NCI-H748 treated with DMSO at 0.1 percent for 48 hours (cell line): ENCODE measurements around the gene CD52.
"Not testable (repeated sequence)": the region's sequence is repeated elsewhere in the genome, so short reads cannot be mapped to it uniquely, and the experiment has no call there.

Experiments used
- DNase-seq: peaks from one replicate; lab custom pipeline; 2025; lab: John Stamatoyannopoulos, UW

CD52 gene

DNA sequence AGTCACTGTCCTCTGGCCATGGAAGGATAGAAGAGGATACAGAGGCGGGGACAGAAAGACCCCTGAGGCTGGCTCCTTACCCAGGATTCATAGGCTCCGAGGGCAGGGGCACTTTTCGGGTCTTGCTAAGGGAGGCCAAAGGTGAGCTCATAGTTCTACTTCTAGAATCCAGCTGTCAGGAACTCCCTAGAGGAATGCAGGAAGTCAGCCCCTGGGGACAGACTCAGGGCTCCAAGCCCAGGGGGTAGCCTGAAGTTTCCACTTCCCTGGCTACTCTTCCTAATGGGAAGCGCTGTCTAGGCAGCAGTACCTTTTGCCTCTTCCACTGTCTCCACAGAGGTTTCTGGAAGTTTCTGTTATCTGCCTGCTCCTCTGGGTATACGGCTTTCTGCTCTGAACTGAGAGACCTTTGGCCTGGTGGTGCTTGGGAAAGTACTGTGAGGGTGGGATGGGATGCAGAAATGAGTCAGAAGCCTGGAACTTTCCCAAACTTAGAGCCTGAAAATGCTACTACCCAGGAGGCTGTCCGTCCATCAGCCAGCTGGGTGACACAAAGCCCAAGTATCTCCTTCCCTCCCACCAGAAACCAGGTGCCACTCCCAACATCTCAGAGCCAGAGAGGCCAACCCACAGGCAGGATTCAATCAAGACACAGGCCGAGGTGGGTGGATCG, 14.9 kb upstream of the CD52 start:
- no peak for DNase-seq

DNA sequence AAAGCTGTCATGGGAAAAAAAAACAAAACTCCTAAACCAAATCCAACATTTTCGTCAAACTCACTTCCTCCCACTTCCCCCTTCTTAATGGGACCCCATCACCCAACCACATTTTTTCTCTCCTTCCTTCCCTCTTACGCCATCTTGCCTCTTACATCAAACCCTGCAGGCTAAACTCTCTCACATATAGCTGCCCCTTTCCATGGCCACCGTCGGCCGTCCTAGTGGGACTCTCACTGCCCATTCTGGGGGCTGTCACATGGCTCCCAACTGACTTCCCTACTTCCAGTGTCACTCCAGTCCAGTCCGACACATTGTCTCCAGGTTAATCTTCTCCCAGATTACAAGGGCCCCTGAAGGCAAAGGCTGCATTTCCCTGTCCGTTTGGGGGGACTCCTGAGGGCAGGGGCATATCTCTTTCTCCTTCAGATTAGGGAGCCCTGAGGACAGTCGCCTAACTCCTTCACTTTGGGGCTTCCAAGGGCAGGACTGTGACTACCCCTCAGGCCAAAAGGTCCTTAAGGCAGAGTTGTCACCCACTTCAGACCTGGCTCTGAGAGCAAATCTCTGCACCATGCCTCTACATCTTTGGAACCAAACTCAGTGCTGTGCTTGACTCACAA, 12.0 kb upstream of the CD52 start:
- DNase-seq = no peak

DNA sequence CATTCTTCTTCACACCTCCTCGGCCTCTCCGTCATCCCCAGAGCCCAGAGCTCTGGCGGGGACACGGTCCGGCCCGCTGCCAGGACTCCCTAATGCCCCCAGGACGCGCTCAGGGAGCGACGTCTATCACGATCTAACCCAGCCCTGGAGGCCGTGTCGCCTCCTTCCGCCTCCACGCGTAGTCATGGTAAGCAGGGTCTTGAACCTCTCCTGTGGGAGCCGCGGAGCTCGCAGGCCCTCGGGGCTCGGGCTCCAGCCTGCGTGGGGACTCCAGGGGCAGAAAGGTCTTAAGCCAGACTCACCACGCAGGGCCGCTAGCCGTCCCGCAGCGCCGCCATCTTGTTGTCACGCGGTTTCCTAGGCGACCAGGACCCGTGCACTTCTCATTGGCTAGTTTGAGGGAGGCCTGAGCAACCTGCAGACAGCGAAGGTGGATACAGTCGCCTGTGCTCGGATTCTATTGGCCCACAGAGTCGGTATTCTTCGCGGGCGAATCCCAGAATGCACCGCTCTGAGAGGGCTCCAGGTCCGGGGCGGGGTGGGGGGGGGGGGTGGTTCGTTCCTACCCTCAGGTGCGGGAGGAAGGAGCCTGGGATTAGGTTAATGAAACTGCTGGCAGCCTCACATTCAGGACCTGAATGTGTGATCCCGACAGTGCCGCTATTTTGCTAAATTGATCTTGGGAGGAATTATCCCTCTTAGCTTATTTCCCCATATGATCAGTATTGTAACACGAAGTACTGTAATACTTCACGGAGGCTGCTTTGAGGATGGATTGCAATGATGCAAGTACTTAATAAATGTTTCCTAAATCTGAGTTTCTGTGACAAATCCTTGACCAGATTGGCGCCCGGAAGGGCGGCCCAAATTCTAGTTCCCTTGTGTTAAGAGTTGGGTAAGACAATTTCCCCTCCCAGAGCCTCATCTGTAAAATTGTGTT, 11.2 kb upstream of the CD52 start, which contains the start of gene UBXN11:
UBXN11 (minus strand) TSS at position 347 of the 940 bp plus-strand sequence. CDS start 3,753 bp downstream, outside the sequence.
- DNase-seq = peak; percentile 81

DNA sequence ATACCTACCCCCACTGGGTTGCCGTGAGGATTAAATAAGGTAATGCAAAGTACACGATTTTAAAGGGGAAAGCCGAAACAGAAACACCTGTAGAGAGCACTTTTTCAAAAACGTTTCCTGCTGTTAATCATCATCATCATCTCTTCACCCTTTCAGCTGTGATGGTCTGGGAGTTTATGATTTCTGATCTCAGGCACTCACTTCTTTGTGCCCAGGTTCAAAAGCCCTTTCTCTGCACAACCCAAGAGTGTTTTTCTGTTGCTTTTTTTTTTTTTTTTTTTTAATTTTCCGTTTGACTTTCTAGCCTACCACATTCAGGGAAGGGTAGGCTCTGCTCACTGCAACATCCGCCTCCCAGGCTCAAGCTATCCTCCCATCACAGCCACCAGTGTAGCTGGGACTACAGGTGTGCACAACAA, 10.4 kb upstream of the CD52 start:
- DNase-seq = no peak

DNA sequence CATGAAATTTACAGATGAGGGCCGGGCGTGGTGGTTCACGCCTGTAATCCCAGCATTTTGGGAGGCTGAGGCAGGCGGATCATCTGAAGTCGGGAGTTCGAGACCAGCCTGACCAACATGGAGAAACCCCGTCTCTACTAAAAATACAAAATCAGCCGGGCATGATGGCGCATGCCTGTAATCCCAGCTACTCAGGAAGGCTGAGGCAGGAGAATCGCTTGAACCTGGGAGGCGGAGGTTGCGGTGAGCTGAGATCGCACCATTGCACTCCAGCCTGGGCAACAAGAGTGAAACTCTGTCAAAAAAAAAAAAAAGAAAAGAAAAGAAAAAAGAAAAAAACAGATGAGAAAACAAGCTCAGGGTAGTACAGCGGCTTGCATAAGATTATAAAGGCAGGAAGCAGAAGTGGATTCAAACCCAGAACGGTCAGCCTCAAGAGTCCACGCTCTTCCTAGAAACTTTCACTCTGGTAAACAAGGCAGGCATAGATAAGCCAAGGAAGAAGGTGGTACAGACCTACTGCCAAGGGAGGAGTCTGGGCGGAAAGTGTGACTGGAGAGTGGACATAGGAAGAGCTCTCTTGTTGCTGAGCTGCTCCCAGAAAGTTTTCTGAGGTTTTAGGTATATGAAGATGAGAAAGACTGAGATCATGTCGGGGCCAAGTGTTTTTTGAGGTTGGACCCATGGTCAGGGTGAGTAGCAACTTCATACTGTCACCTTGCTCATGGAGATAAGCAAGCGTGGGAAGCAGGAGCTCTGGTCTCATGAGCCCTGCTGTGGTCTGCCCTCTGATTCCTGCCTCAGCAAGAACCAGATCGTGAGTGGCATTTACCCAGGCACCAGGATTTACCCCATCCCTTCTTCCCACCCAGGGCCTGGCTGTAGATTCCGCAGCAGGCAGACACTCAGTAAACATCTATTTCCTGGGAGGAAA, 9.5 kb upstream of the CD52 start:
- not testable (repeated sequence) for DNase-seq

DNA sequence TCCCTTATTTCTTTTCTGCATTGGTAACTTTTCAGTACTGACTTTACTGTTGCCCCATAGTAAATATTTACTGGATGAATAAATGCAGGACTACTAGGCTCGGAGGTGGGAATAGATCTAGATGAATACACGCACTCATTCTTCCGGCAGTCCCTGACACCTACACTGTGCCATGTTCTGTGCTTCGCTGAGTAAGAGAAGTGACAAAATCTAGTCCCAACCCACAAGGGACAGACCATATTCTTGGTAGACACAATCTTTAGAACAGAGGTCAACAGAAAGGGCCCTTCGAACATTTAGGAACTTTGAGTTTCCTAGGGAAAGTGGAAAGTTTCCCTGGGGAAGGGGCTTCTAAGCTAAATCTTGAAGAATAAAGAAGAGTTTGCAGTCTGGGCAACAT, 3.3 kb upstream of the CD52 start:
- DNase-seq = no peak

DNA sequence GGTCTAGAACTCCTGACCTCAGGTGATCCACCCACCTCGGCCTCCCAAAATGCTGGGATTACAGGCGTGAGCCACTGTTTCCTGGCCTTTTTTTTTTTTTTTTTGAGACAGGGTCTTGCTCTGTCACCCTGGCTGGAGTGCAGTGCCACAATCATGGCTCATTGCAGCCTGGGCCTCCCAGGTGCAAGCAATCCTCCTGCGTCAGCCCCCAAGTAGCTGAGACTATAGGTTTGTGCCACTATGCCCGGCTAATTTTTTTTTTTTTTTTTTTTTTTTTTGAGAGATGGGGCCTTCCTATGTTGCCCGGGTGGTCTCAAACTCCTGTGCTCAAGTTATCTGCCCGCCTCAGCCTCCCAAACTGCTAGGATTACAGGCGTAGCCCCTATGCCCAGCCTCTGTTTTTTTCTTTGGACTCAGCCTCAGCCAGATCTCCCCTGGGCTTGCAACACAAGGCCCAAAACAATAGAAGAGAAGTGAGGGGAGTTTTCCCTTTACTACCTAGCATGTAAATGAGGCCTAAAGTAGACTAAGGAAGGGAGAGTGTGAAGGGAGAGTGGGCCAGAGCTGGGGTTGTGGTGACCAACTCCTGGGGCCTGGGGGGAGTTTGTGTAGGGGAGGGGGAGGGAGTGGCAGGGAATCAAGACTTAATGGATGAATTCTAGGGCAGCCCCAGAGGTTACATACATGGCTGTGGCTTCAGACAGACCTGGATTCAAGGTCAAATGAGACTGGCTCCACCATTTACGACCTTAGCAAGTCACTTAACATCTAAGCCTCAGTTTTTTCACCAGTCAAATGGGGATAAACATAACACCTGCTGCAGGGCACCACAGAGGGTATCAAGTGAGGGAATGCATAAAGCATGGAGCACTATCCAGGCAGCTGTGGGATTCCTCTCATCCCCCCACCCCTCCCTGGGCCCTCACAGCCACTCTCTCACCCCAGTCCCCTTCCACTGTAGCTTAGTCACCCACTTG, 1.6 kb upstream of the CD52 start:
- DNase-seq = no peak

DNA sequence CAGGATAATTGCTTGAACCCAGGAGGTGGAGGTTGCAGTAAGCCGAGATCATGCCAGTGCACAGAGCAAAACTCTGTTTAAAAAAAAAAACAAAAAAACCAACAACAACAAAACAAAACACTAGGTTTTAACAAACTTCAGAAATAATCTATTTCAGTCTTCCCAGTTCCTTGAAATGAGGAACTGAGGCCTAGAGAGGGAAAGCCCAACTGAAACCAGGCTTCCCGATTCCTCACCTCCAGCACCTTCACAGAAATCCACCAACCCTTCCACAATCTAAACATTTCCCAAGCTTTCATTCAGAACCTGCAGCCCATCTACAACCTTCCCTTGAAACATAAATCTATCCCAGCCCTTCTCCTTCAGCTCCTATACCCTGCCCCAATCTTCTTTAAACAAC, 612 bp upstream of the CD52 start:
- no peak for DNase-seq

DNA sequence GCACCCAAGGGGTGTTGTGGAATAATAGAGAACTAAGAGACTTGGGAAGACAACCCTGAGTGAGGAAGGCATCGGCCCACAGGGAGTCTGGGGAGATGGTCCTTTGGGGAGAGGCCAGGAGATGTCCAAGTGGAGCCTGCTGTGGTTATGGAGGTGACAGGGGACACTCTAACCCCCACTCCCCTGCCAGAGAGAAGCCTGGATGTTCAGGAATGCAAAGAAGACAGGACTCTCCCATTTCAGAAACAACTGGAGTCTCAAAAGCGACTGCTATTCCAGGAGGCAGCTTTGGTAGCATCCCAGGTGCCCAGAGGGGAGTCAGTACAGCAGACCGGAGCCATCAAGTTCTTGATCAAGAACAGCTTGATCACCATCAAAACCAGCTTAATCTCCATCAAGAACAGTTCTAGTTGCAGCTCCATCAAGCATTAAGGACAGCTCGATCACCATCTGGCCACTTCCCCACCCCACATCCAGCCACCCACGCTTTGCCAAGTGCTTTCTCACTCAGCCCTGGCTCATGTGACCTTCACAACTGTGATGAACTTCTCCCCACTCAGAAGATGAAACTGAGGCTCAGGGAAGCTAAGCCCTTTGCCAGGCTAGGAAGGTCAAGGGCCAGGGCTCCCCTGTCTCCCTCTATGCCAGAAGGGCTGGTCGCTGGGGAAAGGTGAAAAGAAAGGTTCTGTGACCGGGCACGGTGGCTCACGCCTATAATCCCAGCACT, 743 bp downstream of the CD52 start:
- DNase-seq = no peak

DNA sequence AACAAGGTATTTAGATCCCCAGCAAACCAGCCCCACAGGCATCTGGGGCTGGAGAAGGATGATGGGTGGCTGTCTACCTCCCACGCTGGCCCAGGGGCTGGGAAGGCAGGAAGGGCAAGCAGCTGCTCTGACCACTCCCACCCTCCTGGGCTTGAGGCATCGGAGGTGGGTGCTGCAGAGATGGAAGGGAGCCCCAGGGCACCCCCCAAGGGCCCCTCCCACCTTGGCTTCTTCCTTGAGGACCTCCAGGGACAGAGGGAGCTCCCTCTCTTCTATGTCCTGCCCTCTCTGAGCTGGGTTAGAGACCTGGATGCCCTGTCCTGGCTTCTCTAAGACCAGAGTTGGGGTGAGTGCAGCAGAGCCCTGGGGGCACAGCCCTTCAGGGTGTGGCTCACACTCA, 3.1 kb downstream of the CD52 start:
- no peak for DNase-seq

DNA sequence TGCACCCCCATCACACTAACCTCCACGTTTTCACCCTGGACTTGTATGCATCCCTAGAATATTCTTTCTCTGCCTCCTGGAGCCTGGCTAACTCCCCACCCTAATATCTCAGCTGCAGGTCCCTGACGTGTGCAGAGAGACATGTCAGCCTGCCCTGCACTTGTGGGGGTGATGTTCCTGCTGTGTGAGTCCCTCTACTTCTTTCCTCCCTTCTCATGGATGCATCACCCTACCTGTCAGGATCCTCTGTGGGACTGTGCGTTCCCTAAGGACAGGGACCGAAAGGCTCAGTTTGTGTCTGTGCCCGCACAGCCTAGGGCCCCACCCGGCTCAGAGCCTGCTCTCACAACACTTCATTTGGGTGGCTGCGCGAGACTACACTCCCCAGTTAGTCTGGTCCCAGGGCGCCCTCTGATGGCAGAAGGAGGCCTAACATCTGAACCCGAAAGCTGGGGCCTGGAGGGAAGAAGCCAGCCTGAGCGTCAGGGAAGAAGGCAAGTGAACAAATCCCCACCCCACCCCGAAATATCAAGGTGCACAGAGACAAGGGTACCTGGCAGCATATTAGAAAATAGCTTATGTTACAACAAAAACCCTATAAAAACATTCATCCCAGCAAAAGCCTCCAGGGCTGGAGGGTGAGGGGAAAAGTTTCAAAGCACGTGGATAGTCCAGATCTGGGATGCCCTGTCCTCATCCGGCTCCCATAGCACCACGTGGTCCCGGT, 3.7 kb downstream of the CD52 start:
- peak; percentile 24 for DNase-seq

DNA sequence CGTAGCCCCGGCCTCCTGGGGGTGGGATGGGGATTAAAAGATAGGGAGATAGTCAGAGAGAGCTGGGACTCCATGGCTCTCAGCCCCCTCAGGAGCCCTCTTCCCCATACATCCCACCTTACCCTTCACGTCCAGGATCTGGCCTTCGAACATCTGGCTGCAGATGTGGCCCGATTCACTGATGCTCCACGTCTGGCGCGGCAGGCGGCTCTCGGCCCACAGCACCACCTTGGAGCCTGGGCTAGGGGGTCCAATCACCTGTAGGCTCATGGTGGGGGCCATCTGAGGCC, 4.2 kb downstream of the CD52 start:
- no peak for DNase-seq

DNA sequence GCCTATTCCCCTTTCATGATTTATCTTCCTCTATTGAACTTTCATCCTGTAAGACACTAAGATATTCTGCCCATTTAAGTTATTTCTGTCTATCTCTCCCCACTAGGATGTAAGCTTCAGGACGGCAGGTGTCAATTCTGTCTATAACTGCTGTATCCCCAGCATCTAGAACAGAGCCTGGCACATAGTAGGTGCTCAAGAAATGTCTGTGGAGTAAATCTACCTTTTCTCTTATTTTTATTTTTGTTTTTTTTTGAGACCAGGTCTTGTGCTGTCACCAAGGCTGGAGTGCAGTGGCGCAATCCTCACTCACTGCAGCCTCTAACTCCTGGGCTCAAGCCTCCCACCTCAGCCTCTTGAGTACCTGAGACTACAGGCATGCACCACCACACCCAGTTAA, 5.6 kb downstream of the CD52 start:
- no peak for DNase-seq

DNA sequence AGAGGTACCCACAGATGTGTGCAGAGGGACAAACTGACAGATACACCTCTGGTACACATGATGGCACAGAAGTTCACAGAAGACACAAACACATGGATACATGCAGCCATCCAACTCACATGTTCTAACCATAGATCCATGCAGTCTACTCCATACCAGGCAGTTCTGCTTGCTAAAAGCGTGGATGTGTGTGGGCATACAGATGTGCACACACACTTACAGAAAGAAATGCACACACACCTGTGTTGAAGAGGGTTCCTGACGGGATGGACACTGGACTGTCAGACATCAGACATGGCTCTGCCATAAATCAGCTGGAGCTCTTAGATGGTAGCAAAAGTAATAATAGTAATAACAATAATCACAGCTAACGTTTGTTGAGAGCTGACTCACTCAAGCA, 6.8 kb downstream of the CD52 start:
- no peak for DNase-seq

DNA sequence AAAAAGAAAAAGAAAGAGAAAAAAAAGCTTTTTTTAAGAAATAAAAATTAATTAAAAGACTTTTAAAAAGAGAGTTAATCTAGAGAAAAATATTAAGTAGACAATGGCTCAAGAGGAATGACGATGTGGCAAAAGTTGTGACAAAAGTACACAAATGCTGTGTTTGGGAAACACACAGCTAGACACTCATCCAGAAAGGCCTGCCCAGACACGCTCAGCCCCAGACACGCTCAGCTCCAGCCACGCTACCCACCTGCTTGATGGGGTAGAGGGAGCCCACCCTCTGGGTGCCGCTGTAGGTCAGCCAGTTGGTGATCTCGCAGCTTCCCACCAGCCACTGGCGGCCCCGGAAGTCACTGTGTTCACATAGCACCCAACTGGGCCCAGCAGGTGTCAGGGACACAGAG, 10.2 kb downstream of the CD52 start:
- DNase-seq = no peak

DNA sequence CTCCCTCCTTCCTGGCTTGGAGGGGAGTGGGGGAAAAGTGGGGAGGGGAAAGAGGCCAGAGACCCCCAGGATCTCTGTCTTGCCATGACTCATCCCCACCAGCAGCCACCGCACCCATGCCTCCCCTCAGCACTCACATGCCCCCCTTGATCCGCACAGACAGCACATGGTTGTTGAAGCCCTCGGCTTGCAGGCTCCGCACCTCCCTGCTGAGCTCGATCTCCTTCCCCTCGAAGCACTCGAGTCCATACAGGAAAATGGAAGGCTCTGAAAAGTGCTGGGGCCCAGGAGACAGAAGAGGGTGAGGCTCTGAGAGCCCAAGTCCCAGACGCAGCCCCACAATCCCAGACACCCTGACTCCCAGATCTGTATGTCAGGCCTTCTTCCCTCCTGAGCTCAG, 10.8 kb downstream of the CD52 start:
- no peak for DNase-seq

DNA sequence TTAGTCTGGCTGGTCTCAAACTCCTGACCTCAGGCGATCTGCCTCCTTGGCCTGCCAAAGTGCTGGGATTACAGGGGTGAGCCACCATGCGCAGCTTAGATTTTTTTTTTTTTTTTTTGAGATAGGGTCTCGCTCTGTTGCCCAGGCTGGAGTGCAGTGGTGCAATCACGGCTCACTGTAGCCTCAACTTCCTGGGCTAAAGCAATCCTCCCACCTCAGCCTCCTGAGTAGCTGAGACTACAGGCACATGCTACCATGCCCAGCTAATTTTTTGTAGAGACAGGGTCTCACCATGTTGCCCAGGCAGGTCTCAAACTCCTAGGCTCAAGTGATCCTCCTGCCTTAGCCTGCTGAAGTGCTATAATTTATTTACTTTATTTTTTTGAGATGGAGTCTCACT, 11.6 kb downstream of the CD52 start:
- DNase-seq = not testable (repeated sequence)

DNA sequence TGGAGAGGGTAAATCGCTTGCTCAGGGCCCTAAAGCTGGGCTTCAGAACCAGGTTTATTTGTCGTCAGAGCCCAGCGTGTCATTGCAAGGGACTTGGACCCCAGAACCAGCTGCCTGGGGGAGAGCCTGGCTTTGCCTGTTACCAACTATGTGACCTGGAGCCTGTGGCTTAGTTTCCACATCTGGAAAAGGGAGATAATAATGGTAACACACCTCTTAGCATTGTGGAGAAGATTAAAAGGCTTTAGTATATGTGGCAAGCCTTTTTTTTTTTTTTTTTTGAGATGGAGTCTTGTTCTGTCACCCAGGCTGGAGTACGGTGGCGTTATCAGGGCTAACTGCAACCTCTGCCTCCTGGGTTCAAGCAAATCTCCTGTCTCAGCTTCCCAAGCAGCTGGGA, 12.5 kb downstream of the CD52 start:
- DNase-seq = no peak

DNA sequence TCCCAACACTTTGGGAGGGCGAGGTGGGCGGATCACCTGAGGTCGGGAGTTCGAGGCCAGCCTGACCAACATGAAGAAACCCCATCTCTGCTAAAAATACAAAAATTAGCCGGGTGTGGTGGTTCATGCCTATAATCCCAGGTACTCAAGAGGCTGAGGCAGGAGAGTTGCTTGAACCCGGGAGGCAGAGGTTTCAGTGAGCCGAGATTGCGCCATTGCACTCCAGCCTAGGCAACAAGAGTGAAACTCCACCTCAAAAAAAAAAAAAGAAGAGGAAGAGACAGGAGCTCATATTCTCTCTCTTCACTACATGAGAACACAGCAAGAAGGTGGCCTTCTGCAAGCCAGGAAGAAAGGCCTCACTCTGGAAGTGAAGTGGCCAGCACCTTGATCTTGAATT, 15.6 kb downstream of the CD52 start:
- not testable (repeated sequence) for DNase-seq
